ENCODE measurements around the gene EMP2.

DNA sequence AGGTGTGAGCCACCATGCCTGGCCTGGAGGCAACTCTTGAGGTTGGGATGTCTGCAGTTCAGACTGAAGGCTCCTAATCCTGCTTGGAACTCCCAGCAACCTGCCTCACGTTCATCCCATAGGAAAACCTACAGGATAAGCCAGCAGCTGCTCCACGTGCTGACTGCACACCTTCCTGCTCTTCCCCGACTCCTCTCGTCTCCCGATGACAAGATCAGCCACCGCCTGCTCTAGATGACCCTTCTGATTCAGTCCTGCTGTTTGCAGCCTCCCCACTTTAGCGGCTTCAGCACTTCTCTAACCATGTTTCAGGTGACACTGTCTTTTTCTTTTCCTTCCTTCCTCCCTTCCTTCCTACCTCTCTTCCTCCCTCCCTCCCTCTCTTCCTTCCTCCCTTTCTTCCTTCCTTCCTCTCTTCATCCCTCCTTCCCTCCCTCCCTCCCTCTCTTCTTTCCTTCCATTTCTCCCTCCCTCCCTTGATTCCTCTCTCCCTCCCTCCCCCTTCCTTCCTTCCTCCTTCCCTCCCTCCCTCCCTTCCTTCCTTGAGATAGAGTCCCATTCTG, 61.8 kb downstream of the EMP2 start:
- TF ChIP-seq, protein P1, sequence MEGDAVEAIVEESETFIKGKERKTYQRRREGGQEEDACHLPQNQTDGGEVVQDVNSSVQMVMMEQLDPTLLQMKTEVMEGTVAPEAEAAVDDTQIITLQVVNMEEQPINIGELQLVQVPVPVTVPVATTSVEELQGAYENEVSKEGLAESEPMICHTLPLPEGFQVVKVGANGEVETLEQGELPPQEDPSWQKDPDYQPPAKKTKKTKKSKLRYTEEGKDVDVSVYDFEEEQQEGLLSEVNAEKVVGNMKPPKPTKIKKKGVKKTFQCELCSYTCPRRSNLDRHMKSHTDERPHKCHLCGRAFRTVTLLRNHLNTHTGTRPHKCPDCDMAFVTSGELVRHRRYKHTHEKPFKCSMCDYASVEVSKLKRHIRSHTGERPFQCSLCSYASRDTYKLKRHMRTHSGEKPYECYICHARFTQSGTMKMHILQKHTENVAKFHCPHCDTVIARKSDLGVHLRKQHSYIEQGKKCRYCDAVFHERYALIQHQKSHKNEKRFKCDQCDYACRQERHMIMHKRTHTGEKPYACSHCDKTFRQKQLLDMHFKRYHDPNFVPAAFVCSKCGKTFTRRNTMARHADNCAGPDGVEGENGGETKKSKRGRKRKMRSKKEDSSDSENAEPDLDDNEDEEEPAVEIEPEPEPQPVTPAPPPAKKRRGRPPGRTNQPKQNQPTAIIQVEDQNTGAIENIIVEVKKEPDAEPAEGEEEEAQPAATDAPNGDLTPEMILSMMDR (IDR thresholded peaks at IDR 0.05) = no peak
- no peak for TF ChIP-seq POLR2A (IDR thresholded peaks at IDR 0.05)

Measured in adrenal gland (tissue), 5 donors.